ENCODE results near the gene RABGAP1L. TPM values are rescaled to one million over a fixed set of nuclear protein-coding genes. Genes with fewer than 3 reads are reported as not detected.
"Not testable (repeated sequence)": the region's sequence is repeated elsewhere in the genome, so short reads cannot be mapped to it uniquely, and the experiment has no call there.

The RABGAP1L gene
- total and polyA plus RNA-seq, 2 of the 8 experiments (the other 6 are each of a cell fraction or from before 2014, with no cell fraction given), result 33.3 to 156 TPM

GRCh38 chr1:175044591-175044990, 885.3 kb downstream of the RABGAP1L start:
- H2BK15ac ChIP-seq (ENCODE audit: low read length); H2BK5ac ChIP-seq (ENCODE audit: low read depth, low read length); H3K27ac ChIP-seq (ENCODE audit: low read depth, low read length); H3K4me3 ChIP-seq (ENCODE audit: extremely low read depth in 1 of 4, insufficient read depth in 2 of 4, low read depth in 3 of 4, low read length in 4 of 4); H3K4me2 ChIP-seq (ENCODE audit: insufficient read depth in 1 of 2, low read depth in 2 of 2, low read length in 2 of 2); H4K91ac ChIP-seq (replicated peaks; ENCODE audit: insufficient read length, low read length); H3K36me3 ChIP-seq (ENCODE audit: control insufficient read depth in 2 of 4, insufficient read depth in 4 of 4, low read length in 3 of 4); H4K20me1 ChIP-seq (replicated peaks in 1 of 2; ENCODE audit: control insufficient read depth in 1 of 2, insufficient read depth in 2 of 2, low read length in 2 of 2); H3K79me2 ChIP-seq (ENCODE audit: control insufficient read depth in 1 of 2, insufficient read depth in 2 of 2, low read length in 2 of 2); FAIRE-seq; H3K9me3 ChIP-seq (ENCODE audit: insufficient read depth in 2 of 2, low read depth in 1 of 2, low read length in 1 of 2); H3K14ac ChIP-seq (ENCODE audit: insufficient read length); H2AFZ ChIP-seq (ENCODE audit: low read length); H3K18ac ChIP-seq (ENCODE audit: extremely low read depth, low read length); H2BK20ac ChIP-seq (ENCODE audit: low read length); H4K5ac ChIP-seq (ENCODE audit: insufficient read length, low read depth, low read length); H2BK120ac ChIP-seq (replicated peaks; ENCODE audit: low read depth, low read length); H3K23ac ChIP-seq (ENCODE audit: insufficient read length); H4K8ac ChIP-seq (ENCODE audit: extremely low read depth, insufficient read depth, low read length); DNase-seq (ENCODE audit: low read depth in 1 of 2, low spot score in 2 of 2); H3K23me2 ChIP-seq (ENCODE audit: low read depth, low read length); H3K79me1 ChIP-seq (ENCODE audit: low read depth, low read length); H3K27me3 ChIP-seq (replicated peaks in 1 of 4; ENCODE audit: control insufficient read depth in 3 of 4, extremely low read depth in 1 of 4, insufficient read depth in 3 of 4, low read length in 3 of 4); H3K9ac ChIP-seq (replicated peaks in 1 of 4; ENCODE audit: extremely low read depth in 1 of 4, low read depth in 3 of 4, low read length in 3 of 4); H3K4me1 ChIP-seq (replicated peaks in 1 of 4; ENCODE audit: control insufficient read depth in 3 of 4, insufficient read depth in 4 of 4, low read length in 3 of 4); H3K56ac ChIP-seq (replicated peaks; ENCODE audit: insufficient read length, low read depth, low read length); H2AK5ac ChIP-seq (ENCODE audit: low read depth, low read length); H3K4ac ChIP-seq (replicated peaks; ENCODE audit: insufficient read length, low read depth, low read length): not testable (repeated sequence)
- H2BK12ac ChIP-seq (ENCODE audit: low read depth, low read length), result peak overlapping the region; percentile 50; the same call in 1 of the 2 replicates
- POLR2A ChIA-PET (ENCODE audit: partially characterized antibody), result interaction anchor here (0.9 kb wide), 1 partner anchor 15 kb away, joined by 3 read pairs; no protein-coding TSS in a partner anchor
- WGBS, 2 experiments (ENCODE audit: extremely low coverage in 1 of 2, insufficient coverage in 1 of 2, insufficient read length in 1 of 2, insufficient replicate concordance in 2 of 2, low coverage in 1 of 2, low lambda C conversion rate in 2 of 2, missing lambda C conversion rate in 1 of 2), result 96% methylated on average over 18 of the region's 18 CpGs; no CpG with 5 or more reads in 1 of the 2 experiments
- CTCF ChIA-PET (ENCODE audit: partially characterized antibody), result interaction anchor here (0.7 to 1.3 kb wide), 5 partner anchors 9 to 275 kb away, joined by 3 to 7 read pairs (median 3); no protein-coding TSS in a partner anchor

Small RNA genes lying within 50 kb of the gene (small RNA-seq; reads per million reads assigned to genes)
- gene BANF1P4 (ENCODE audit: insufficient read depth) (not detected), gene RF00019 (ENCODE audit: insufficient read depth) (not detected), gene RNU6-307P (ENCODE audit: insufficient read depth) (not detected)

Other genes with a start within 250 kb of the RABGAP1L start
- gene SERPINC1, start 242.2 kb upstream of the RABGAP1L start, total RNA-seq (2021; fragmentation: NEBNext Ultra II Directional; extraction: Animal tissue kit (Norgen Biotek cat#: 25700)), result not detected in 2 replicates
- gene SERPINC1, start 242.2 kb upstream of the RABGAP1L start, polyA plus RNA-seq (2011; rRNA removed), result 0.08 TPM in 1 of 2 replicates, not detected in the other
- gene RC3H1, start 137.2 kb upstream of the RABGAP1L start, total RNA-seq (2021; fragmentation: NEBNext Ultra II Directional; extraction: Animal tissue kit (Norgen Biotek cat#: 25700)), result 29.5 and 32.2 TPM in 2 replicates
- gene RC3H1, start 137.2 kb upstream of the RABGAP1L start, polyA plus RNA-seq (2011; rRNA removed), result 5.1 and 7.4 TPM in 2 replicates

Measured in H1 (cell line).